HepG2 (cell line): ENCODE data around the gene PYY. TPM values are rescaled to one million over a fixed set of nuclear protein-coding genes. Genes with fewer than 3 reads are reported as not detected.

Experiments used
- ATAC-seq: fragments of 200-7000 bp; cut with Tn5 transposase; 3 replicates; pipeline ENCODE4 v1.9.1; 2020; ENCODE audit warnings: mild to moderate bottlenecking, moderate library complexity
- BruUV-seq: library from RNA; stranded (reverse); fragments of 400-500 nt; replicated peaks from 2 replicates; lab custom pipeline; 2021; lab: Mats Ljungman, UMichigan
- CTCF ChIA-PET: fragments of 300-600 bp; formaldehyde crosslinking; extraction: SDS; loops from one replicate; lab custom pipeline; 2021; ENCODE audit warnings: low total read pairs, inconsistent platforms, low intra/inter-chr PET ratio; lab: Yijun Ruan, JAX
- POLR2A ChIA-PET: fragments of 350-600 bp; sonication (Branson Sonifier 250); formaldehyde crosslinking; loops from one replicate; lab custom pipeline; 2020; ENCODE audit warnings: antibody characterized with exemption, inconsistent platforms; lab: Yijun Ruan, JAX
- DNase-seq: peaks from one replicate; pipeline ENCODE4 v3.0.0-alpha.2; 2015; ENCODE audit warnings: low spot score
- FAIRE-seq: peaks from 3 replicates; lab custom pipeline; 2011; peaks lifted over from hg19 to GRCh38; lab: Jason Lieb, UNC
- H2AFZ ChIP-seq: one replicate; pipeline ENCODE4 v1.6.1; 2011; ENCODE audit warnings: low read length, inconsistent platforms
- H3K27ac ChIP-seq: fragments of 300-600 bp; 3 replicates; pipeline ENCODE4 v1.8.0; 2011; ENCODE audit warnings: mixed run types, mild to moderate bottlenecking, mixed read lengths, low read length, inconsistent platforms; ENCODE audit not compliant: insufficient read depth; ENCODE audit errors: extremely low read length
- H3K27me3 ChIP-seq, 2 experiments: fragments of 200-600 bp in 1 of 2; 2 replicates in 1 of 2; 3 replicates in 1 of 2; pipeline versions ENCODE4 v1.6.0 to v1.8.0; 2011; ENCODE audit warnings: low read length in 2 of 2, mild to moderate bottlenecking in 2 of 2, moderate library complexity in 2 of 2, inconsistent platforms in 1 of 2; ENCODE audit not compliant: insufficient read depth in 2 of 2, control insufficient read depth in 1 of 2
- H3K36me3 ChIP-seq, 2 experiments: fragments of 200-600 bp in 1 of 2; replicated peaks in 1 of 2; 2 replicates in 1 of 2; 3 replicates in 1 of 2; pipeline versions ENCODE4 v1.5.1 to v1.8.0; 2011; ENCODE audit warnings: low read length in 2 of 2, inconsistent platforms in 1 of 2; ENCODE audit not compliant: insufficient read depth in 2 of 2, control insufficient read depth in 1 of 2
- H3K4me1 ChIP-seq: 2 replicates; pipeline ENCODE4 v1.5.1; 2012; ENCODE audit warnings: low read length, inconsistent platforms; ENCODE audit not compliant: insufficient read depth
- H3K4me2 ChIP-seq: 2 replicates; pipeline ENCODE4 v1.6.0; 2011; ENCODE audit warnings: low read depth, low read length, inconsistent platforms
- H3K4me3 ChIP-seq, 3 experiments: fragments of 200-600 bp in 1 of 3; sonication (generic), shearing (Covaris generic) in 1 of 3; replicated peaks in 1 of 3; 2 replicates each; pipeline ENCODE4 v1.5.1; 2011 to 2016; ENCODE audit warnings: low read length in 3 of 3, inconsistent platforms in 2 of 3, low read depth in 2 of 3, mild to moderate bottlenecking in 2 of 3, control low read depth in 1 of 3, mixed read lengths in 1 of 3; ENCODE audit not compliant: insufficient read depth in 1 of 3
- H3K79me2 ChIP-seq: one replicate; pipeline ENCODE4 v1.6.1; 2011; ENCODE audit warnings: low read length, inconsistent platforms; ENCODE audit not compliant: insufficient read depth
- H3K9ac ChIP-seq: 2 replicates; pipeline ENCODE4 v1.6.0; 2011; ENCODE audit warnings: mild to moderate bottlenecking, low read depth, low read length, inconsistent platforms; ENCODE audit not compliant: insufficient read depth
- H3K9me3 ChIP-seq: 2 replicates; pipeline ENCODE4 v1.5.1; 2012; ENCODE audit warnings: mild to moderate bottlenecking, low read length
- H4K20me1 ChIP-seq: 2 replicates; pipeline ENCODE4 v1.6.0; 2011; ENCODE audit warnings: inconsistent platforms, mild to moderate bottlenecking, low read length, moderate library complexity; ENCODE audit not compliant: insufficient read depth
- ARNT ChIP-seq: fragments of 450-650 bp; IDR thresholded peaks from 2 replicates; pipeline ENCODE4 v1.6.1; 2017
- ATF7 ChIP-seq, 2 experiments: fragments of 450-650 bp in 1 of 2; sonication (generic) in 1 of 2; formaldehyde crosslinking in 1 of 2; IDR thresholded peaks; 2 replicates each; pipeline versions ENCODE4 v1.4.0 to v1.6.1; 2016 to 2020; ENCODE audit warnings: antibody characterized with exemption in 1 of 2, mild to moderate bottlenecking in 1 of 2, missing genetic modification reagents in 1 of 2
- ATM ChIP-seq: fragments of 450-650 bp; IDR thresholded peaks from 2 replicates; pipeline ENCODE4 v1.7.1; 2017; ENCODE audit warnings: mild to moderate bottlenecking, borderline replicate concordance
- FOXK2 ChIP-seq: fragments of 450-650 bp; IDR thresholded peaks from 2 replicates; pipeline ENCODE4 v1.6.1; 2016
- IKZF1 ChIP-seq: fragments of 450-650 bp; IDR thresholded peaks from 2 replicates; pipeline ENCODE4 v1.7.1; 2016
- LCORL ChIP-seq, 2 experiments: fragments of 450-650 bp in 1 of 2; sonication (generic) in 1 of 2; formaldehyde crosslinking in 1 of 2; IDR thresholded peaks; 2 replicates each; pipeline versions ENCODE4 v1.5.0 to v1.6.1; 2017 to 2020; ENCODE audit warnings: antibody characterized with exemption in 1 of 2, missing genetic modification reagents in 1 of 2
- MED1 ChIP-seq: sonication (generic); formaldehyde crosslinking; IDR thresholded peaks from 2 replicates; pipeline ENCODE4 v1.4.0; 2020; ENCODE audit warnings: missing genetic modification reagents
- NBN ChIP-seq: fragments of 450-650 bp; conservative IDR thresholded peaks from 2 replicates; pipeline ENCODE4 v1.6.1; 2017
- NFRKB ChIP-seq: fragments of 450-650 bp; IDR thresholded peaks from 2 replicates; pipeline ENCODE4 v1.6.1; 2017
- PHB2 ChIP-seq: fragments of 450-650 bp; IDR thresholded peaks from 2 replicates; pipeline ENCODE4 v1.6.1; 2018; ENCODE audit not compliant: partially characterized antibody
- PLRG1 ChIP-seq: fragments of 450-650 bp; conservative IDR thresholded peaks from 2 replicates; pipeline ENCODE4 v1.6.1; 2016
- RAD51 ChIP-seq: fragments of 450-650 bp; IDR thresholded peaks from 2 replicates; pipeline ENCODE4 v1.6.1; 2016; ENCODE audit warnings: borderline replicate concordance
- SMAD3 ChIP-seq: sonication (generic); formaldehyde crosslinking; IDR thresholded peaks from 2 replicates; pipeline ENCODE4 v1.4.0; 2020; ENCODE audit warnings: missing genetic modification reagents
- WGBS: methylation state at CpG from one replicate; pipeline ENCODE4 v1.1.6; 2017; ENCODE audit warnings: low lambda C conversion rate; 5-methylcytosine and 5-hydroxymethylcytosine counted together
- in situ Hi-C: cut with HindIII; loops from 2 replicates; pipeline ENCODE4 v1.10.0; 2017; ENCODE audit warnings: low pct_unique_long_range_greater_than_20kb; ENCODE audit not compliant: extremely low pct_ligation_motif_present
- intact Hi-C: fragments of 100-400 bp; cut with micrococcal nuclease; formaldehyde crosslinking; loops from one replicate; pipeline ENCODE4 v1.10.0; 2022; ENCODE audit not compliant: unreplicated experiment
- polyA plus RNA-seq, 8 experiments: library from polyadenylated mRNA; depleted of rRNA in 3 of 8; stranded (reverse) in 7 of 8; unstranded in 1 of 8; fragments of >200 nt; fragmentation: Illumina TruSeq in 4 of 8; extraction: Trizol in 4 of 8; gene quantifications; 2 replicates each; pipeline versions ENCODE4 v1.2.1 to v1.2.3, GENCODE V29; 2011 to 2016; ENCODE audit warnings: low read depth in 4 of 8, missing spikeins in 1 of 8, mixed read lengths in 1 of 8; ENCODE audit not compliant: insufficient read depth in 1 of 8
- total RNA-seq, 5 experiments: library from RNA; depleted of rRNA; stranded (reverse); fragments of >200 nt; fragmentation: Illumina TruSeq; extraction: Trizol; gene quantifications; 2 replicates each; pipeline ENCODE4 v1.2.3, GENCODE V29; 2016; ENCODE audit warnings: low read depth in 1 of 5
- TF ChIP-seq, protein P1 (sequence below): IDR thresholded peaks from 2 replicates; pipeline ENCODE4 v1.6.1; 2012; ENCODE audit warnings: low read length, improper control_type of control experiment
- TF ChIP-seq, protein P2 (sequence below): sonication (generic); formaldehyde crosslinking; IDR thresholded peaks from 2 replicates; pipeline ENCODE4 v1.9.0; 2021; ENCODE audit warnings: missing genetic modification reagents, mild to moderate bottlenecking, borderline replicate concordance

The PYY gene
- total and polyA plus RNA-seq, 2 of the 13 experiments (the other 11 are each of a cell fraction or from before 2014, with no cell fraction given) = 0.25 TPM; not detected in 1

DNA sequence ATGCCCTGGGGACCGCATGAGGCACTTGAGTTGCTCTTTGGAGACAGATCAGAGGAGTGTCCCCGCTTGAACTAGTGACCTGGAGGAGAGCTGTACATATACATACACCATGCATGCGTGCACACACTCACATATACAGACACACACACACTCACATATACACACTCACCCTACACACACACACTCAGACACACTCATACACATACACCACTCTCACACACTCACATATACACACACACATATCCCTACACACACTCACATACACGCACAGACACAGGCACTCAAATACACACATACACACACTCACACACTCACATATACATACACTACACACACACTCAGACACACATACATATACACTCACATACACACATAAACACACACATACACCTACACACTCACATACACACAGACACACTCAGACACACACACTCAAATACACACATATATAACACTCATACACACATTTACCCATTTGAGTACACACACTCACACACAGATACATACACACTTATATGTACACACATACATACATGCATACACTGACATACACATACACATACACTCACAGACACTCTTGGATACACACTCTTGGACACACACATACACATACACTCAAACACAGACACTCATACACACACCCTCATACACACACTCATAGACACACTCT lies 41.0 kb downstream of the PYY start:
- no peak overlapping the region for H3K27ac ChIP-seq
- DNase-seq (no peak), FAIRE-seq (no peak), ATAC-seq (no peak)
- no peaks in the 10 kb centered on the region for H3K9me3 ChIP-seq
- TF ChIP-seq ATM = peak; percentile 67; the same call in 1 of the 2 replicates
- no peak for TF ChIP-seq SMAD3
- TF ChIP-seq MED1 (CRISPR knock-in tag) = no peak
- peak; percentile 58; the same call in 1 of the 2 replicates for TF ChIP-seq LCORL (IDR thresholded peaks at IDR 0.05)
- no peak for TF ChIP-seq LCORL (CRISPR knock-in tag; IDR thresholded peaks at IDR 0.05)
- TF ChIP-seq, protein P1, sequence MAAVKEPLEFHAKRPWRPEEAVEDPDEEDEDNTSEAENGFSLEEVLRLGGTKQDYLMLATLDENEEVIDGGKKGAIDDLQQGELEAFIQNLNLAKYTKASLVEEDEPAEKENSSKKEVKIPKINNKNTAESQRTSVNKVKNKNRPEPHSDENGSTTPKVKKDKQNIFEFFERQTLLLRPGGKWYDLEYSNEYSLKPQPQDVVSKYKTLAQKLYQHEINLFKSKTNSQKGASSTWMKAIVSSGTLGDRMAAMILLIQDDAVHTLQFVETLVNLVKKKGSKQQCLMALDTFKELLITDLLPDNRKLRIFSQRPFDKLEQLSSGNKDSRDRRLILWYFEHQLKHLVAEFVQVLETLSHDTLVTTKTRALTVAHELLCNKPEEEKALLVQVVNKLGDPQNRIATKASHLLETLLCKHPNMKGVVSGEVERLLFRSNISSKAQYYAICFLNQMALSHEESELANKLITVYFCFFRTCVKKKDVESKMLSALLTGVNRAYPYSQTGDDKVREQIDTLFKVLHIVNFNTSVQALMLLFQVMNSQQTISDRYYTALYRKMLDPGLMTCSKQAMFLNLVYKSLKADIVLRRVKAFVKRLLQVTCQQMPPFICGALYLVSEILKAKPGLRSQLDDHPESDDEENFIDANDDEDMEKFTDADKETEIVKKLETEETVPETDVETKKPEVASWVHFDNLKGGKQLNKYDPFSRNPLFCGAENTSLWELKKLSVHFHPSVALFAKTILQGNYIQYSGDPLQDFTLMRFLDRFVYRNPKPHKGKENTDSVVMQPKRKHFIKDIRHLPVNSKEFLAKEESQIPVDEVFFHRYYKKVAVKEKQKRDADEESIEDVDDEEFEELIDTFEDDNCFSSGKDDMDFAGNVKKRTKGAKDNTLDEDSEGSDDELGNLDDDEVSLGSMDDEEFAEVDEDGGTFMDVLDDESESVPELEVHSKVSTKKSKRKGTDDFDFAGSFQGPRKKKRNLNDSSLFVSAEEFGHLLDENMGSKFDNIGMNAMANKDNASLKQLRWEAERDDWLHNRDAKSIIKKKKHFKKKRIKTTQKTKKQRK = no peak
- TF ChIP-seq, protein P2, sequence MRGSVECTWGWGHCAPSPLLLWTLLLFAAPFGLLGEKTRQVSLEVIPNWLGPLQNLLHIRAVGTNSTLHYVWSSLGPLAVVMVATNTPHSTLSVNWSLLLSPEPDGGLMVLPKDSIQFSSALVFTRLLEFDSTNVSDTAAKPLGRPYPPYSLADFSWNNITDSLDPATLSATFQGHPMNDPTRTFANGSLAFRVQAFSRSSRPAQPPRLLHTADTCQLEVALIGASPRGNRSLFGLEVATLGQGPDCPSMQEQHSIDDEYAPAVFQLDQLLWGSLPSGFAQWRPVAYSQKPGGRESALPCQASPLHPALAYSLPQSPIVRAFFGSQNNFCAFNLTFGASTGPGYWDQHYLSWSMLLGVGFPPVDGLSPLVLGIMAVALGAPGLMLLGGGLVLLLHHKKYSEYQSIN (CRISPR knock-in tag) = no peak
- TF ChIP-seq ARNT = peak; percentile 34; the same call in 1 of the 2 replicates
- TF ChIP-seq NBN = peak; percentile 94; the same call in 1 of the 2 replicates
- peak; percentile 66 for TF ChIP-seq PHB2
- peak; percentile 50; the same call in 1 of the 2 replicates for TF ChIP-seq NFRKB
- TF ChIP-seq PLRG1 = 0 out of 2 replicates have a peak, but pooled peaks have one; percentile 27
- 0 out of 2 replicates have a peak, but pooled peaks have one; percentile 22 for TF ChIP-seq FOXK2
- TF ChIP-seq ATF7 (IDR thresholded peaks at IDR 0.05) = peak; percentile 26; the same call in 1 of the 2 replicates
- TF ChIP-seq ATF7 (CRISPR knock-in tag; IDR thresholded peaks at IDR 0.05) = no peak
- peak; percentile 40; the same call in 1 of the 2 replicates for TF ChIP-seq RAD51
- peak; percentile 88; the same call in 1 of the 2 replicates for TF ChIP-seq IKZF1
- WGBS = 5% methylated on average over 4 of the region's 4 CpGs
- H3K4me1 ChIP-seq = peaks cover 7% of the 10 kb centered on the region
- H3K27me3 ChIP-seq = peaks cover 8 to 76% of the 10 kb centered on the region in 2 experiments; a peak in 4 of 5 replicates
- H4K20me1 ChIP-seq = no peaks in the 10 kb centered on the region
- no peak overlapping the region for H3K4me2 ChIP-seq
- in situ Hi-C loops = no loop called here
- CTCF ChIA-PET = no interaction called here
- no peak overlapping the region for H3K9ac ChIP-seq
- no peaks in the 10 kb centered on the region for H3K79me2 ChIP-seq
- no TSS peak for BruUV-seq
- no peak overlapping the region for H3K4me3 ChIP-seq
- no peak overlapping the region for H2AFZ ChIP-seq
- no peaks in the 10 kb centered on the region for H3K36me3 ChIP-seq
- POLR2A ChIA-PET = no interaction called here
- intact Hi-C loops = no loop called here
